T-helper 1 cell (primary cell): ENCODE results near the gene PML.
"Not testable (repeated sequence)": the region's sequence is repeated elsewhere in the genome, so short reads cannot be mapped to it uniquely, and the experiment has no call there.

Experiments
- DNase-seq, 5 donors: peaks; one replicate each; pipeline ENCODE4 v3.0.0-alpha.2; 2012 to 2020

Gene PML

DNA sequence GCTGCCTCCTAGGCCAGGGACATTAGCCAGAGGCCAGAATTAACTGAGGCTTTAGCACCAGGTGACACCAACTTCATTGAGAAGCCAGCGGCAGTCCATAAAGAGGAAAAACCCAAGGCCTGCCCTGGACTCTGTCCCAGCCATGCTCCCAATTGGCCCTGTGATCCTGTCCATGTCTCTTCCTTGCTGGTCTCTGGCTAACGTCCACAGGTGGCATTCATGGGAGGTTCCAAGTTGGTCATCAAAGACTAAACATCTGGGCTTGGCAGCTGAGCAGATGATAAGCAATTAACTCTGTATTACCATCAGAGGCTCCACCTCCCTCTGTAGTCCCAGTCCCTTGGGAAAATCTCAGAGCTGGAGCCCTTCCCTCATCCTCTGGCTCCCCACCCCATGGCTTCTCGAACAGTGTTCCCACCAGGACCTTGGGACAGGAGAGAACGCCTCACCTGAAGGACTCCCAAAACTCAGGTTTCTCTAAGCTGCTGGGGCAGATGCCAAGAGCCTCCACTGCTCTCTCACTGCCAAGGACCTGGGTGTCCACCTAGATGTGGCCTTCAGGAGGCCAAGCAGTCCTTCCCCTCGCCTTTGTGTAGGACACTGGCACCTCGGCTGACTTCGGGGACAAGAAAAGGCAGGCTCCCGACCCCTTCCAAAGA, 47.4 kb downstream of the PML start:
- DNase-seq = no peak

DNA sequence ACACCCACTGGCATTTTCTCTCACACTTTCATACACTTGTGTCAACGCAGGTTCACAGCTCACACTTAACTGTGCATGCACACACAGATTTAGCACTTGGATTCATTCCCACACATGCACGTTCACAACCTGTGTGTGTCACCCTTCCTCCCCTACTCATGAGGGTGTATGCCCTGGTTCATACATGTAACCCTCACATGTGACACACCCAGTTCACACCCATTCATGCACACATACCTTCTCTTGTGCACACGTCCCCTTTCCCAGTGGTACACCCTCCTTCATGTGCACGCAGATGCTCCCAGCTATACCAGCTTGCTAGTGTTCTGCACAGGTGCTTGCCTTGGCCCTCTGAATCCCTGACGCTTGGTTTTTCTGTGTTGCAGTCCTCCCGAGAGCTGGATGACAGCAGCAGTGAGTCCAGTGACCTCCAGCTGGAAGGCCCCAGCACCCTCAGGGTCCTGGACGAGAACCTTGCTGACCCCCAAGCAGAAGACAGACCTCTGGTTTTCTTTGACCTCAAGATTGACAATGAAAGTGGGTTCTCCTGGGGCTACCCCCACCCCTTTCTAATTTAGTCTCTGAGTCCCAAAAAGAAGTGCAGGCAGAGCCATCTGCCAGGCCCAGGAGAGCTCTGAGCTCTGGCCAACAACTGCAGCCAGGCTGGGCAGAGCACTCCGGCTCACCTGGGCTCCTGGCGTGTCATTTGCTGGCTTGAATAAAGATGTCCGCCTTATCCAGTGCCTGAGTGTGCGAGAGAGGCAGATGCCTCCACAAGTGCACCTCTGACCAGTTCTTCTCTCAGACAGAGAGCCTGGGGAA, 48.3 kb downstream of the PML start:
- no peak for DNase-seq

- no peak for DNase-seq
Measured at GRCh38 chr15:74043425-74044266, 49.1 kb downstream of the PML start.

DNA sequence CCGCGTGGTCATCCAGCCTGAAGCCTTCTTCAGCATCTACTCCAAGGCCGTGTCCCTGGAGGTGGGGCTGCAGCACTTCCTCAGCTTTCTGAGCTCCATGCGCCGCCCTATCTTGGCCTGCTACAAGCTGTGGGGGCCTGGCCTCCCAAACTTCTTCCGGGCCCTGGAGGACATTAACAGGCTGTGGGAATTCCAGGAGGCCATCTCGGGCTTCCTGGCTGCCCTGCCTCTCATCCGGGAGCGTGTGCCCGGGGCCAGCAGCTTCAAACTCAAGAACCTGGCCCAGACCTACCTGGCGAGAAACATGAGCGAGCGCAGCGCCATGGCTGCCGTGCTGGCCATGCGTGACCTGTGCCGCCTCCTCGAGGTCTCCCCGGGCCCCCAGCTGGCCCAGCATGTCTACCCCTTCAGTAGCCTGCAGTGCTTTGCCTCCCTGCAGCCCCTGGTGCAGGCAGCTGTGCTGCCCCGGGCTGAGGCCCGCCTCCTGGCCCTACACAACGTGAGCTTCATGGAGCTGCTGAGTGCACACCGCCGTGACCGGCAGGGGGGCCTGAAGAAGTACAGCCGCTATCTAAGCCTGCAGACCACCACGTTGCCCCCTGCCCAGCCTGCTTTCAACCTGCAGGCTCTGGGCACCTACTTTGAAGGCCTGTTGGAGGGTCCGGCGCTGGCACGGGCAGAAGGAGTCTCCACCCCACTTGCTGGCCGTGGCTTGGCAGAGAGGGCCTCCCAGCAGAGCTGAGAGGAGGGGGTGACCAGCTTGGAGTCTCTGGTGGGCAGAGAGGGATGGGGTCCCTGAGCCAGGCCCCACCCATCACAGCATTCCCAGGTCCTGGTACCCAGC, 50.0 kb downstream of the PML start:
- DNase-seq = no peak

- no peak for DNase-seq
Measured at GRCh38 chr15:74045184-74045583, 50.7 kb downstream of the PML start.

DNA sequence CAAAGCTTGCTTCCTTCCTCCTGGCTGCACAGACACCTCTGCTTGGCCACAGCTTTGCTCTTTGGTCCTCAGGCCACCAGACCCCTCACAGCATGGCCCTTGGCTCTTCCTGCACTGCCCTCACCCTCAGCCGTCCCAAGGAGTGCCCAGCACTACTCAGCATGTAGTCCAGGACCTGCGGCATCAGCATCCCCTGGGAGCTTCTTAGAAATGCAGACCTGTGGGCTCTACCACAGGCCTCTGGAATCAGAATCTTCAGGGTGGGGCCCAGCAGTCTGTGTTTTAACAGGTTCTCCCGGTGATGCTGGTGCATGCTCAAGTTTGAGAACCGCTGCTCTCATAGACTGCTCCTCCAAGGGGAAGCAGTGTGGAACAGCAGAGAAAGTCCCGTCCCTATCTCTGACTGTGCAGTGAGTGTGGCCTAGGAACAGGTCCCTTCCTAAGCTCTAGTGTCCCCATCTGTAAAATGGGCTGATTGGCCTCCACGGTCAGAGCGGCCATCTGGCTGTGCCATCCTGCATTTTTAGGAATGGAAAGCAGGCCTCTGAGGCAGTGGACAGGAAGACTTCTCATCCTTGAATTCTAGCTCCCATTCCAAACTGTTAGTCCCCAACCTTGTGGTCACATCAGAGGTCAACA, 51.2 kb downstream of the PML start:
- DNase-seq = no peak

DNA sequence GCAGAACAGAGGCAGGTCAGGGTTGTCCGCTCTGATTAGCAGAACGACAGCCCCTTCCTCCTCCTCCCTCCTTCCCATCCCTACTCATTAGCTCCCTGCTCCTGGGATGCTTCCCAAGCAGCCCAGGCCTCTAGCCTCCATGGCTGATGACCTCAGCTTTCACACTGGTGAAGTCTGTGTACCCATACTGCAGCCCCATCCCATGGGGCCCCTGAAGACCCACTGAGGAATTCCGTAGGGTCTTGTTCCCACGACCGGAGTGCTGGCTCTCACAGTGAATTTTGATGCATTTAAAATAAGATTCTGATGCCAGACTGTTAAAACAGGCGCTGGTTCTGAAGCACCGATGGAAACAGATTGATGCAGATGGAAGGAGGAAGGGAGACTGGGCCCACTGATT, 51.8 kb downstream of the PML start:
- no peak for DNase-seq

DNA sequence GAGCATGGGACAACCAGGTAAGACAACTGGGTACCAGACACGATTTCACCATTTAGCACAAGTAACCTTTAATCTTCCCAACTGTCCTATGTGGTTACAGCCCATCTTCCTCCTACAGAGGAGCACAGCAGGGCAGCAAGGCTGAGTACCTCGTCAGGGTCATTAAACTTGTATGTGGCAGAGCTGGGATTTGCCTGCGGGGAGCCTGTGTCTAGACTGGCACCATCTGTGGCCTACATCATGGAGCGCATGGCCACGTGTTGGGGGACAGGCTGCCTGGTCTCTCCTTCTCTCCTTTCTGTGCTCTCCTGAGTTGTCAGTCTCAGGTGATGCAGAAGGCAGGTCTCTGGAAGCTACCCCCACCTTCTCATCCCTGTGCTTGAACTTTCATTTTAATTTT, 55.6 kb downstream of the PML start:
- DNase-seq = no peak

- no peak for DNase-seq
Measured at GRCh38 chr15:74050556-74051234, 56.2 kb downstream of the PML start.

- not testable (repeated sequence) for DNase-seq
Measured at GRCh38 chr15:74052271-74053260, 58.0 kb downstream of the PML start.

- DNase-seq = no peak
Measured at GRCh38 chr15:74053517-74053916, 59.0 kb downstream of the PML start.

- DNase-seq = peak; percentile 31 to 63 (median 53)
Measured at GRCh38 chr15:74053941-74054529, 59.5 kb downstream of the PML start.

GRCh38 chr15:74055804-74056203, 61.3 kb downstream of the PML start:
- DNase-seq = no peak

- not testable (repeated sequence) for DNase-seq
Measured at GRCh38 chr15:74056330-74056729, 61.8 kb downstream of the PML start.

DNA sequence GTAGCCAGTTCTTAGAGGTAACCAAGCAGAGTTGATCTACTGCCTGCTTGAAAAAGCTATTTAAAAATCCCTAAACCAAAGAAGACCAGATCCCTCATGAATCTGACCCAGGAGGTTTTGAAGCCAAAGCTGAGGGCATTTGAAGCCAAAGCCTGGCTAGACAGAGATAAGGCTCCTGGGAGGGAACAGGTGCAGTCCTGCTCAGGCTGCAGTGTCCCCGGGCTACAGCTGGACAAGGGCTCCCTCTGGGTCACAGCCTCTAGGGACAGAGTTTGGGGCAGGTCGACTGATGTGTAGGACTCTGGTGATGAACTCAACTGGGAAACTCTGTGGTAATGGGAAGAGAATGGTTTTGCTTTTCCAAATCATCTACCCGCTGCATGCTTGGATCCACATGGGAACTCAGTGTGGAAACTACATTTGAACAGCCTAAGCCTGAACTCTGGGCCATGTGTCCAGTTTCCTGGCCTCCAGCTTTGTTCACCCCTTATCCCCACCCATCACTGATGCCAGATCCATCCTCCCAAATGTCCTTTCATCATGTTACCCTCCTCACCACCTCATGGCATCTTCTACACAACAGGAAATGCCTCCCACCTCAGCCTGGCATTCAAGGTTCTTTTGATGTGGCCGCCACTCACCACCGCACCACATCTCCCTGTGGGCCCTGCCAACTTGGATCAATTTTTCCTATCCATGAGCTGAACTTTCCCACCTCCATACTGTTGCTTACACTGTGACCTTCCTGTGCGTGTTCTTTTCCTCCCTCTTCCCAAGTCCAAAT, 64.7 kb downstream of the PML start:
- DNase-seq = not testable (repeated sequence)

DNA sequence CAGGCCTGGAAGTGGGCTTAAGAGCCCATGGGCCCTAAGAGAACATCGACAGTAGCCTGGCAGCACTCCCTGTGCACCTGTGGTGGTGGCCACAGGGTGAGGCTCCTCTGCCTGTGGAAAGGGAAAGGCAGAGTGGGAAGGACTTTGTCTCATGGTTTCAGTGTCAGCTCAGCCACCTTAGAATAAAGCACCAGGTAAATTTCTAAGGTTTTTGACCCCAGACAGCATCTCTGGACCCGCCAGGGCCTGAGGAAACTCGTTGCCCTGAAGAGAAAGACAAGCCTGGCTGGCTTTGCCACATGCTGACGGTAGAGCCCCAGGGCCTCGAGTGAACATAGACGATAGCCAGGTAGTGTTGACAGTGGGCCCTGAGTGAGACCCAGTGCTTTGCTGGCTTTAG, 65.7 kb downstream of the PML start:
- DNase-seq = no peak

DNA sequence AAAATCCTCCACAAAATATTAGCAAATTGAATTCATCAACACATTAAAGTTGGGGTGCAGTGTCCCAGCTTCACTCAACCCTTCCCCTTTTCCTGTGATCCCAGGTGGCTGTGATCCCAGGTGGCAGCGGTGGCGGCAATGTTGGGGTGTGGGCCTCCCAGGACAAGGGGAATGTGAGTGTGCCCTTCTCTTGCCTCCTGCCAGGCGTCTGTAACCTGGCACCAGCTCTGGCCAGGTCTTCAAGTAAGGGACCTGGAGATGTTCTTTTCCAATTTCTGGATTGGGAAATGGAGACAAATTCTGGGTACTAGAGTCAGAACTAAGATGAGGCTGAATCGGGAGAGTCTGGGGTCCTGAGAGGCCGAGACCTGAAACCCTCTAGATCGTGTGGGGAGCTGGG, 67.7 kb downstream of the PML start:
- DNase-seq = no peak

DNA sequence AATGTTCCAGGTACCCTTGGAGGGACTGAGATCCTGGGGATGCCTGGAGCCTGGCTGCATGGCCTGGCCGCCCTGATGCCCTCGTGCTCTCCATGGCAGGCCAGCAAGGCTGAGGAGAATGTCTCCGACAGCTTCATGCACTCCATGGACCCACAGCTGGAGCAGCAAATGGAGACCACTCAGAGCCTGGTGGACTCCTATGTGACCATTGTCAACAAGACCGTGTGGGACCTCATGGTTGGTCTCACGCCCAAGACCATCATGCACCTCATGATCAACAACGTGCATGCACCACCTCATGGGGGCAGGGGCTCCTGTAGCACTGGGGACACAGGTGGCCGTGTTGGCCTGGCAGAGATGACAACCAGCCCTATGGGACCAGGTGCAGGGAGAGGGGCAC, 68.2 kb downstream of the PML start:
- no peak for DNase-seq
